ENCODE measurements around the gene PAX4.
A peak's percentile ranks its signal among the peaks of the same experiment; 100 is the strongest.

The PAX4 gene

DNA sequence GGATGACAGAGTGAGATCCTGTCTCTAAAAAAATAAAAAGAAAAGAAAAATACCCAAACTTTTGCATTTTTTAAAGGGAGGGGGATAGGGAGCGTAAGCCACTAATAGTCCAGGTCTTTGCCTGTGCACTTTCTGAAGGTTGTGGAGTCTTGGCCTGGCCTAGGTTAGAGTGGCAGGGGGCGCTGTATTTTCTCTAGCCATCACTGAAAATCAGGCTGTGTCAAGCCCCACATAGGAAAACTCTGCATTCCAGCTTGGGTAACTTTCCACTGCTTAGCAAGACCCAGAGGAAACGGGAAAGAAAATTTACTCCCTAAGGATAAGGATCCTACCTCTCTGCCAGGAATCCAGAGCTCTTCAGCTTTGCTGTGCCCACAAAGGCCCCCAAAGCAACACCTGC, 10.5 kb upstream of the PAX4 start:
- no peak for DNase-seq

DNA sequence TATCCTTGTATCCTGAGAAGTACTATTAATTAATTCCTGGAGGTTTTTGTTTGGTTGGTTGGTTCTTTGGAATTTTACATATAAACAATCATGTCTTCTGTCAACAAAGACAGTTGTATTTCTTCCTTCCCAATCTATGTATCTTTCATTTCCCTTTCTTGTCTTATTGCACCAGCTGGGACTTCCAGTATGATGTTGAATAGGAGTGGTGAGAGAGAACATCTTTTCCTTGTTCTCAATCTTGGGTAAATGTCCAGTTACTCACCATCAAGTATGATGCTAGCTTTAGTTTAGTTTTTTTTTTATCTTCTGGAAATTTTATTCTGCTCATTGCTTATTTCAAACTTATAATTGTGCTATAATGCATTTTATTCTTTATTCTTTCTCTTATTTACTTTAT, 7.4 kb upstream of the PAX4 start:
- no peak for DNase-seq

DNA sequence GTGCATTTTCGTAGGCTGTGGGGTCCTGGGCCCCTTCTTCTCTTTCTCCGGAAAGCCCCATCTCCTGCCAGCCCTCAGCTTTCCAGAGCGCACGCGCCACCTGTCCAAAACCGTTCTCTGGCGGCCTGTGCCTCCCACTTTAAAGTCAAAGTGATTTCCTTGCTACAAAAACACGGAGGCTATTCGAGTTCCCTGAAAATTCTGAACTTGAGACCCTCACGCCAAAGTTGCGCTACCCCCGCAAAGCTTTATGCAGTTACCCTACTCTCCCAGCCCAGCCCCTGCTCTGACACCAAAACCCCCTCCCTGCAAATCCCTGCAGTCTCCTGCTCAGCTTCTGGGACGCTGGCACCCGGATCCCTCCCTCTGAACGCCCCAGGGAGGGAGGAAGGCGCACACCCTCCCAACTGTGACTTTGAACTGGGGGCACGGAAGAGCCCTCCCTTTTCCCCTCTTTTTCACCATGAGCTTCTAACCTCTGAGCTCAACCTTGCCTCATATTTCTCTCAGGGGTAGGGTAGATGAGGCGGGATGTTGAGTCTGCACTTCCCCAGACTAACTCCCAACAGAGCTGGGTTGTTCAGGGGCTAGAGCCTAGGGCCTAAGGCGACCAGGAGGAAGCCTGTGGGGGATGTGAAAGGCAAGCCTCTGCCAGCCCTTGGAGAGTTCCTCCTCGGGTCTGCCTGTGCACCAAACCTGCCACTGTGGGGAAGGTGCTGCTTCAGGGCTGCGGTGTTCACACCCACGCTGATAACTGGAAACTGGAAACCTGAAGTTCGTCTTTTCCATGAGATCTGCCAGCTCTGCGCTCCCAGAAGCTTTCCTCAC, 2.7 kb upstream of the PAX4 start:
- no peak for DNase-seq

DNA sequence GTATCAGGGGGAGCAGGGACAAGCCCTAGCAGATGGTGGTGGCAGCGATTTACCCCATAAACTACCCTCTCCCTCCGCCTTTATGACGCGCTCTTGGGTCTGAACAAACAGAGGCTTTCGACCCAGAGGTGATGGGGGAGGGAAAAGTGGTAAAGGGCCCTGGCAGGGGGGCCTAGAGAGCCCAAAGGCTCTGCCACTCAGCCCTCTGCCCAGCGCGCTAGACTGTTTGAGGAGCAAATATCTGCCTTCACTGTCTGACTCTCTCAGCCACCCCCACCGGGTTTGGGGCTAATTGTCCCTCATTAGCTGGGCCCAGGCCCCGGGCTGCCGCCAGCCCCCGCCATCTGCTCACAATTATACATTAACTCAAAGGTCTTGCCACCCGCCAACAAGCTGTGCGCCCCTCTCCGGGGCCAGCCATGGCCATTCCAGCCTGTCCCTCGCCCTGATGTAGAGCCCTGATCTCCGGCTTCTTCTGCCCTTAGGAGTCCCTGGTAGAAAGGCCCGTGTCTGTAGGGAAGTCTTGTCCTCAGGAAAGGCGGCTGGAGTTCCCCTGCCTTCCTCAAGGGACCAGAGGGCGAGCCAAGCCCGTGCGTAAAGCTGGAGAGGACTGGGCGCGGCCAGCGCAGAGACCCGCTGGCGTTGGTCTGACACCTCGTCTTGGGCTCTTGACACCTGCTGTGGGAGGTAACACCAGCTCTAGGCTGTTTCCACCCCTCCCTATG, 1.9 kb upstream of the PAX4 start:
- DNase-seq: no peak

DNA sequence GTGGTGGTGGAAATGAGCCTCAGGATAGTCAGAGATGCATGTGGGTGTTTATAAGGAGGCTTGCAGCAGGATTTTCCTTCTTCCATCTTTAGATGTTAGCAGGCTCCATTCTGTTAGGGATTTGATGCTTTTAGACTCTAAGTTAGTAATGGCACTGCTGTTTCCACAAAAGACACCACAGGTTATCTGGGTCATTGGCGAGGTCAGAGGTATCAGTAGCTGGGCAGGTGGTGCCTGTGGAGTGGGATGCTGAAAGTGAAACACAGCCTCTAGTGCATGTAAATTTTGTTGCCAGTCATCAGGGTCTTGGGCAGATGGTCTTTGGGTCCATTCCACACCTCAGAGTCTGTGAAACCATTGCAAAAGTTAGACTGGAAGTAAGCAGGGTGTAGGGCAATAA, 833 bp upstream of the PAX4 start:
- no peak for DNase-seq

DNA sequence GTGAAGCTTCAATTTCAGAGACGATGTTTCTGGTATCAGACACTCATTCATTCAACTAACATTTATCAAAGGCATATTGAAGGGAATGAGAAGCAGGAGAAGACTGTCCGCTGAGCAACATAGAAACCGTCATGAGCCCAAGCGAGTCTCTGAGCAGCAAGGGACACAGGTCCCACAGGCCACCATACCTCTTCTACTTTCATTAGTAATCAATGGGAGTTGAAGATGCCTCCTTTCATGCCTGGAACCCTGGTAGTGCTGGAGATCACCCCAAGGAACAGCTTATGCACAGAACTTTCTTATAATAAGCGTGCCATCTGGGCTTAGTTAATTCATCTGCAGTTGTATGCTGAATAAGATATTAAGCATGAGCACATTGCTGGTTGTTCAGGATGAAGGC, 1.2 kb downstream of the PAX4 start:
- DNase-seq: no peak

DNA sequence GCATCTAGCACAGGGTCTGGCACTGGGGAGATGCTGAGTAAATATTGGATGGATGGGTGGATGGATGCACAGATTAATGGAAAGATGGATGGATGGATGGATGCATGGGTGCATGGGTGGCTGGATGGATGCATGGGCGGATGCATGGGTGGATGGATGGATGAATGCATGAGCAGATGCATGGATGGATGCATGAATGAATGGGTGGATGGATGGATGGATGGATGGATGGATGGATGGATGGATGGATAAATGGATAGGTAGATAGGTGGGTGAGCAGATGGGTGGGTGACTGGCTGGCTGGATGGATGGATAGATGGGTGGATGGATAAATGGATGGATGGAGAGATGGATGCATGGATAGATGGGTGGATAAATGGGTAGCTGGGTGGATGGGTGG, 5.7 kb downstream of the PAX4 start:
- no peak for DNase-seq

DNA sequence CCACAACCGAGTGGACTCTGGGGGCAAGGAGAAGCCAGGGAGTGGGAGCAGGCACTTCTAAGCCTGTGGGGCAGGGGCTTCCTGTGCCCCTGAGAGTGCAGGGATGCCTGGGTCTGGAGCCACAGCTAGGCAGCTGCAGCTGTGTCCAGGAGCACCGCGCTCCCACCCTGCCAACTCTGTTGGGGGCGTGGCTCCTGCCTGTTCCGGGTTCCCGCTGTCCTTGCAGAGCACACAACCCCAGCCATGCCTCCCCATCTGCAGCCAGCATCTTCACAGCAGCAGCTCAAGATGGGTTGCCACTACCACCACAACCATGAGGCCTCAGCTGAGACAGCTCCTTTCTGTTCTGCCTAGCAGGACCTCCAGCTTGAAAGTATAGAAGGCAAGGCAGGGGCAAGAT, 8.6 kb downstream of the PAX4 start:
- no peak for DNase-seq

DNA sequence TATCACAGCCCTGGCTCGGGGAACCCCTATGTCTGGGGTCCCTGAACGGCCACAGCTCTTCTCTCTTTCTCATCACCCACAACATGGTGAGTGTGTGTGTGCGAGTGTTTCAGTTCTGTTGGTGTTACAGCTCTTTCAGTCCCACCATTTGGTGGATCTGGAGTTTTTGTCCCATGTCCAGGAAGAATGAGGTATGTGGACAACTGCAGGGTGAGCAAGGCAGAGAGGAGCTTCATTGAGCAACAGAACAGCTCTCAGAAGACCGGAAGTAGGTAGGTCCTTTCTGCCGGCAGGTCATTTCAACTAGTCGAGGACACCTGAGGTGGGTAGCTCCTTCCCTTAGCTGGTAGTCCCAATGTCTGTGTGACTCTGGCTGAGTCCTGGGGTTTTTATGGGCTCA, 9.5 kb downstream of the PAX4 start:
- DNase-seq: no peak

DNA sequence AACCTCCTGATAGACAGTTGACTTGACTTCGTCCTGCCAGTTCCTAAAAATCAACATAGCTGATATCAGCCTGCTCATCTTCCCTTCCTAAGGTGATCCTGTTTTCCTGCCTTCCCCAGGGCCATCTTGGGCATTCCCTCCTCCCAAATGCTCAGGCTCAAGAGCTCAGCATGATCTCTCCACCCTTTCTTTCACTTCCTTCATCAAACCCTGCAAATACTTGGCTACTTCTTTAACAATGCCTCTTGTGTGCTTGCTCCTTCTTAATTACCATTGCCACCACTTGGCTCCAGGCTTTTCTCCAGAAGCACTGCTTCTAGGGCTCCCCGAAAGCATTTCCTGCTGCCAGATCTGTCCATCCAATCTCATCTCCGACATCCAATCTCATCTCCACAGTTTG, 17.1 kb downstream of the PAX4 start:
- no peak for DNase-seq

DNA sequence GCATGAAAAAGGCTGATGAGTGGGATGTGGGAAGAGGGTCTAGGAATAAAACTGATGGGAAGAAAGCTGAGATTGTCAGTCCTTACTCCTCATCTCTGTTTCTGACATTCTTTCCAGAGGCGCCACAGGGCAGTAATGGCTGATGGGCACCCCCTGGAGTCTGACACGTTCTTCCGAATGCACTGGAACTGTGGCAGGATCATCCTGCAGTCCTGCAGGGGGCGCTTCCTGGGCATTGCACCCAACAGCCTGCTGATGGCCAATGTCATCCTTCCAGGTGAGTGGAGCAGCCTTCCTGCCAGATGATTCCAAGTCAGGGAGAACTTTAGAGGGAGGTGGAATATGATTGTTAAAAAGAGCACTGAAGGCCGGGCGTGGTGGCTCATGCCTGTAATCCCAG, 19.6 kb downstream of the PAX4 start:
- no peak for DNase-seq

DNA sequence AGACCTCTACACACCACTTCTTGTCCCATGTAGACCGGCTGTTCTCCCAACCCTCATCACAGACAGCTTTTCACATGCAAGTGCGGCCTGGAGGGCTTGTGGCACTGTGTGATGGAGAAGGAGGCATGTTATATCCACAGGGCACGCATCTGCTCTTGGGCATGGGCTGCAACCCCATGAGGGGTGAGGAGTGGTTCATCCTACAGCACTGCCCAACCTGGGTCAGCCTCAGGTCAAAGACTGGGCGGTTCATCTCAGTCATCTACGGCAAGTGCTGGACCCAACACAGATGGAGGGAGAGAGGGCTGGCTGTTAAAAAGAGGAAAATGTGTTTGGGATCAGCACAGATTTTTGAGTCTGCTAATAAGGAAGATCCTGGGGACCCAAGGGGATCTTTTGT, 22.2 kb downstream of the PAX4 start:
- DNase-seq: no peak

DNA sequence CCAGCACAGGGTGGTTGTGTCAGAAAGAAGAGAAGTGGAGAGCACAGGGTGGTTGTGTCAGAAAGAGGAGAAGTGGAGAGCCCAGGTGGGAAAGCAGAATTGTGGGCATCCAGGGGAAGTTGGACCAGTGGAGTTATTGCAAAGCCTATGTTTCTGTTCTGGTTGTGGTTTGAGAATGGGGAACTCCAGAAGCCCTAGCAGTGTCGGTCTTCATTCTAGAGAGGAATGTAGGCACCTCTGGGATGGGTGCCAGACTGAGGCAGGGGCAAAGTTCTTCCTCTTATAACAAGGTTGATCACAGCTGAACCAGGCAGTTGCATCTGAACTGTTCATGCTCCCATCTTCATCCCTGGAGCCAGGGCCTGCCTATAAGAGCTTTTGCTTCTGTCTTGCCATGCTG, 23.5 kb downstream of the PAX4 start:
- no peak for DNase-seq

DNA sequence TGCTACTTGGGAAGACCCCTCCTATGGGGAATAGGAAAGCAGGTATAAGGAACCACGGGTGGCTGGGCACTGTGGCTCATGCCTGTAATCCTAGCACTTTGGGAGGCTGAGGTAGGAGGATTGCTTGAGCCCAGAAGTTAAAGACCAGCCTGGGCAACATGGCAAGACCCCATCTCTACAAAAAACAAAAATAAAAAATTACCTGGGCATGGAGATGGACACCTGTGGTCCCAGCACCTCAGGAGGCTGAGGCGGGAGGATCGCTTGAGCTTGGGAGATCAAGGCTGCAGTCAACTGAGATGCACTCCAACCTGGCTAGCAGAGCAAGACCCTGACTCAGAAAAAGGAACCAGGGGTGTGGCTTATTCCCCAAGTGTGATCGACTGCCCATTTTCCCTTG, 25.4 kb downstream of the PAX4 start:
- DNase-seq: no peak

DNA sequence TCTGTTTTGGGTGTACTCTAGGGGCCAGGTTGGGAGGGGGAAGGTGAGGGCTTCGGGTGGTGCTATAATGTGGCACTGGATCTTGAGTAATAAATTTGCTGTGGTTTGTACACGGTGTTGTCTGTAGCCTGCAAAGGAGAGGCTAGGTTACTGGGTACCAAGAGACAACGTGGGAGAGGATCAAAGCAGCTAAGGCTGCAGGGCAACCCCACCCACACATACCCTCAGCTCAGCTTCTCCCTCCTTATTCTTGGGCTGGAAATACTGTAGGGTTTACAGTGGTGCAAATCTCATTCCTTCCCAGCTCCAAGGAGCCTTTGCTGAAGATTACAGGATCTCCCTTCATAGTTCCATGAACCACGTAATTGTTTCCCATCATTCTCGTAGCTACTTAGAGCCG, 26.4 kb downstream of the PAX4 start:
- no peak for DNase-seq

DNA sequence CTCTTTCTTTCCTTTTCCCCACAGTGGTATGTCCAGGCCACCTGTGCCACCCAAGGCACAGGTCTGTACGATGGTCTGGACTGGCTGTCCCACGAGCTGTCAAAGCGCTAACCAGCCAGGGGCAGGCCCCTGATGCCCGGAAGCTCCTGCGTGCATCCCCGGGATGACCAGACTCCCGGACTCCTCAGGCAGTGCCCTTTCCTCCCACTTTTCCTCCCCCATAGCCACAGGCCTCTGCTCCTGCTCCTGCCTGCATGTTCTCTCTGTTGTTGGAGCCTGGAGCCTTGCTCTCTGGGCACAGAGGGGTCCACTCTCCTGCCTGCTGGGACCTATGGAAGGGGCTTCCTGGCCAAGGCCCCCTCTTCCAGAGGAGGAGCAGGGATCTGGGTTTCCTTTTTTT, 26.8 kb downstream of the PAX4 start:
- DNase-seq: no peak

DNA sequence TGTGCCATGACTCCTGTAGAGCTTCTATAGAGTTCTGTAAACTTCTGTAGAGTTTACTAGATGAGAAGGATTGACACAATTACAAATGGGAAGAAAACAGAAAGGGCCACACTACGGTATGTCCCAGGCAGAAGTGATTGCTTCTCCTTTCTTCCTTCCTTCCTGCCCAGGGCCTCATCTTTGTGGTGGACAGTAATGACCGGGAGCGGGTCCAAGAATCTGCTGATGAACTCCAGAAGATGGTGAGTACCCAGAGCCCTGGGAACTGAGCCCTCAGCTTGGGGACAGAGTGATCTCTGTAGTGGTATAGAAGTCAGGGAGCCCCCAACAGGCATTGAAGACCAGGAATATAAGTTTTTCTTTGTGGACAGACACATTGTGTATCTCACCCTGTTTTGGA, 28.0 kb downstream of the PAX4 start:
- no peak for DNase-seq

DNA sequence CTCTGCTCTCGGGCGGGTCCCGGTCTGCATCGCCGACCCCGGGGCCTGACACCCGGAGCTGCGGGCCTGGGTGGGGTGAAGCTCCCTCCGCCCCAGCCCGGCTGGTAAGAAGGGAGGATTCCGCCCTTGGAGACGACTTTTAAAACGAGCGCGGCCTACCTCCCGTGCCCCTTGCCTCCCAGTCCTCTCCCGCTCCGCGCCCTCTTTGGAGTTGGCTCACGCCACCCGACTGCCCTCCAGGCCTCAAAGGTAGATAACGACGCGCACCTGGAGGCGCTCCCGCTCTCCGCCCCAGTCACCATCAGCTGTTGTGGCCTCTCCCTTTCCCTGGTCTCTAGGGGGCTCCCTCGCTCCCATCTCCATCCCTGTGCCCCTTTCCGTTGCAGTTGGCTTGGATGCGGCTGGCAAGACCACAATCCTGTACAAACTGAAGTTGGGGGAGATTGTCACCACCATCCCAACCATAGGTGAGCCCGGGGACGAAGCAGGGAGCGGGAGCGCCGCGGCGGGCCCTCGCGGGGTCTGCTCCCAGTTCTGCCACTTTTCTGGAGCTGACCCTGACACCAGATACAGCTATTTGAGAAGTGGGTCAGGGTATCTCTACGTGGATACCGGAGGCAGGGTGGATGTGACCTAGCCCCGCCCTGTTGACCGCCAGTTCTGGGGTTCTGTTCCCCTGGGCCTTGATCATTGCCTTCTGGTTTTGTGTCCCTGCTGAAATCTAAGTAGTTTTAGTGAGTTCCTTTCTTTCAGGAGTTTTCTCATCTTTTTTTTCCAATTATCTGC, 29.1 kb downstream of the PAX4 start:
- DNase-seq: peak; percentile 34

DNA sequence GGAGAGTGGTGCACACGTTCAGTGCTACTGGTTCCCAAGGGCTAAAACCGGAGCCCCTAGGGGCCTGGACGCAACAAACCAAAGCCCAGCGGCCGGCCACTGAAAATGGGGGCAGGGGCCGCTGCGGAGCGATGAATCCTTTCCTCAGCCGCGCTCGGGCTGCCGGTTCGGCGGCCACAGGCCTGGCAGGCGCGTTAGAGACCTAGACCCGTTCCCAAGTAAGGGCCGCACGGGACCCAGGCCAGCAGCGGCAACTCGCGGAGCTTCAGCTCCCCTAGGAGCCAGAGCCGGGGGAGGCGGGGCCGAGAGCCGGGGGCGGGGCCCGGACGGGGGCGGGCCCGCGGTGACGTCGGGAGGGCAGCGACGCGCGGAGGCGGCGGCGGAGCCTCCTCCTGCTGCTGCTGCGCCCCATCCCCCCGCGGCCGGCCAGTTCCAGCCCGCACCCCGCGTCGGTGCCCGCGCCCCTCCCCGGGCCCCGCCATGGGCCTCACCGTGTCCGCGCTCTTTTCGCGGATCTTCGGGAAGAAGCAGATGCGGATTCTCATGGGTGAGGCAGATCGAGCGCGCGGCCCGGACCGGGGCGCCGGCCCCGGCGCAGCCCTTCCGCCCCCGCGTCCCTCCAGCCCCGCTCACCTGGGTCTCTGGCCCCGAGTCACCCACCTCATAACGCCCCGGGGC, 29.8 kb downstream of the PAX4 start, which contains the start of gene ARF5:
ARF5 (plus strand) TSS at position 393 of the 678 bp plus-strand sequence; CDS start at position 481, 88 bp downstream.
- peak; percentile 74 for DNase-seq

DNA sequence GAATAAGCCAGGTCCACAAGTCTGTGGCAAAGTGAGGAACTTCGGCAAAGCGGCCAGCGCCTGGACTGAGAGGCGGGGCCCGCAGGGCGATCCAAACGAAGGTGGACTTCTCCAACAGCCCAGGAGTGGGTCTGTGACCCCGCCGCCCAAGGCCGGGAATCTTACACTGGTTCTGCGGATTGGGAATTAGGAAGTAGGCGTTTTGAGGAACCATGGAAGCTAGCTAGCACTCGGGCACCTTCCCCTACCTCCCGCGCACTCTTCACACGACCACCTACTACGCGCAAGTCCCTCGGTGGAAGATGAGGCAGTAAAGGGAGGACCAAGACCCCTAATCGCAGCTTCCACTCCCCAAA, 30.3 kb downstream of the PAX4 start:
- no peak for DNase-seq

DNA sequence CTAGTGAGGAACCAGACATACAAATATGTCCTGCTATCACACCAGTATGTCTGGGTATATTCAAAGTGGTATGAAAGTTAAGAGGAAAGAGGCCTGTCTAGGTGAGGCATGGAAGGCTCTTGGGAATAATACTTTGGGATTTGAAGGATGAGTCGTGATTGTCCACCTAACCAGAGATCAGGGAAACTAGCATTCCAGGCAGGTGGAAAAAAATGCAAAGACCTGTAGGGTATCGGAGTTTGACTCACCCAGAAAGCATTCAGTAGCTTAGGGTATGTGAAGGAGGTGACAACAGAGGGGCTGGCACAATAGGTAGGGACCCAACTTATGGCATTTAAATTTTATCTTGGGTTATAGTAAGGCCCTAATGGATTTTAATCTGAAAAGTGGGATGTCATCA, 31.6 kb downstream of the PAX4 start:
- DNase-seq: no peak

DNA sequence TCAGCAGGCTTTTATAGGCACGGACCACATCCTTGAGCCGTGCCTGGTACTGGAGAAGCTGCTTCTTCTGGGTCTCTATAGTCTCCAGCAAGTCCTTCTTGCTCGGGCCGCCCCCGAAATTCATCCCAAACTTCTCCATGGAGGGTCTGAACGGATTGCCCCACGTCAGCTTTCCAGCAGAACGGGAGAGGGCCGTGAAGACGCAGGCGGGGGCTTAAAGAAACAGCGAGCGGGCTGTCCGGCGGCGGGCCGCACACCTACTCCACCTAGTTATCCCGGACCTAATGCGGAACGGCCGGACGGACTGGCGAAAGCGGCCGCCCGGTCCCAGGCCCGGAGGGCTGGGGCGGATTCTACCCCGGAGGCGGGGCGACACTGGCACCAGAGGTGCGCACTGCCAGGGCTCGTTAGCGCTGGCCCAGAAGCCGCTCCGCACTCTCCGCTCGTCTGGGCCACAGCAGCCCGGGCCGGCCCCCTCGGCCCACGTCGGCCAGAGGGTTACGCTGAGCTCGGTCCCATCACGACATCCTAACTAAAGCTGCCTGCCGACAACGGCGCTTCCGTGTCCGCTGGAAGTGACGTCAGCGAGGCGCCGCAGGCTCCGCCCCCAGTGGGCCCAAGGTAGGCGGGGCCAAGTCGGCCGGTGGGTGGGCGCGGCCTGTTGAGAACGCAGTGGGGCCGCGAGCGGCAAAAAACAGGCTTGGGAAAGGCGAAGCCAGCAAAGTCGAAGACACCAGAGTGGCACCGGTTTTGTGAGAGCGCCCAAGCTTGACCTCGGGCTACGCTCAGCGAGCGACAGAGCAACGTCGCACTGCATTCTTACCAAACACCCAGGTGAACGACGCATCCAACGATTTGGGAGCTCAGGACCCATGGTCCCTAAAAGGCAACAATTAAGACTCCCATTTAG, 32.6 kb downstream of the PAX4 start, which contains the start of gene GCC1:
GCC1 (minus strand) TSS at position 553 of the 910 bp plus-strand sequence; CDS start at position 139, 414 bp downstream.
- peak; percentile 55 for DNase-seq
